HG03442 (cell line): ENCODE measurements around the gene C5AR2.
"Not testable (repeated sequence)": the region's sequence is repeated elsewhere in the genome, so short reads cannot be mapped to it uniquely, and the experiment has no call there.

Source experiments
- ATAC-seq: cut with Tn5 transposase; IDR thresholded peaks from one replicate; pipeline ENCODE4 v1.9.1; 2021; ENCODE audit warnings: mild to moderate bottlenecking, moderate library complexity; ENCODE audit not compliant: unreplicated experiment

C5AR2 gene

GRCh38 chr19:47358936-47359335 lies 27.0 kb downstream of the C5AR2 start:
- ATAC-seq, result no peak

GRCh38 chr19:47362321-47362720 lies 30.3 kb downstream of the C5AR2 start:
- no peak for ATAC-seq

- no peak for ATAC-seq
These were observed 32.0 kb downstream of the C5AR2 start for GRCh38 chr19:47363758-47364531.

GRCh38 chr19:47365455-47365854 lies 33.5 kb downstream of the C5AR2 start:
- not testable (repeated sequence) for ATAC-seq

GRCh38 chr19:47370045-47370611 lies 38.2 kb downstream of the C5AR2 start:
- no peak for ATAC-seq

GRCh38 chr19:47371261-47371660 lies 39.3 kb downstream of the C5AR2 start:
- ATAC-seq, result no peak

GRCh38 chr19:47372603-47373002 lies 40.6 kb downstream of the C5AR2 start:
- no peak for ATAC-seq

- no peak for ATAC-seq
These were observed 41.6 kb downstream of the C5AR2 start for GRCh38 chr19:47373246-47374240.

- no peak for ATAC-seq
These were observed 43.1 kb downstream of the C5AR2 start for GRCh38 chr19:47374876-47375693.

- no peak for ATAC-seq
These were observed 44.0 kb downstream of the C5AR2 start for GRCh38 chr19:47375694-47376588.

- ATAC-seq, result no peak
These were observed 44.7 kb downstream of the C5AR2 start for GRCh38 chr19:47376589-47377144.

- ATAC-seq, result no peak
These were observed 45.3 kb downstream of the C5AR2 start for GRCh38 chr19:47377208-47377701.

- ATAC-seq, result no peak
These were observed 45.8 kb downstream of the C5AR2 start for GRCh38 chr19:47377801-47378200.

GRCh38 chr19:47378246-47378645 lies 46.3 kb downstream of the C5AR2 start:
- ATAC-seq, result no peak

- no peak for ATAC-seq
These were observed 47.5 kb downstream of the C5AR2 start for GRCh38 chr19:47379381-47379938.

- no peak for ATAC-seq
These were observed 48.6 kb downstream of the C5AR2 start for GRCh38 chr19:47380559-47380958.

- ATAC-seq, result no peak
These were observed 49.1 kb downstream of the C5AR2 start for GRCh38 chr19:47381121-47381520.

- no peak for ATAC-seq
These were observed 49.8 kb downstream of the C5AR2 start for GRCh38 chr19:47381653-47382279.
